ENCODE results near the gene CDK17.
"Not testable (repeated sequence)": the region's sequence is repeated elsewhere in the genome, so short reads cannot be mapped to it uniquely, and the experiment has no call there.

The CDK17 gene

GRCh38 chr12:96417688-96418087 lies 17.4 kb upstream of the CDK17 start:
- DNase-seq (ENCODE audit: low read depth): not testable (repeated sequence)

- DNase-seq (ENCODE audit: low read depth): no peak
These were observed 16.0 kb upstream of the CDK17 start for GRCh38 chr12:96416033-96416799.

GRCh38 chr12:96414637-96415036 lies 14.4 kb upstream of the CDK17 start:
- DNase-seq (ENCODE audit: low read depth): no peak

- no peak for DNase-seq (ENCODE audit: low read depth)
These were observed 12.2 kb upstream of the CDK17 start for GRCh38 chr12:96412431-96412830.

- no peak for DNase-seq (ENCODE audit: low read depth)
These were observed 9.5 kb upstream of the CDK17 start for GRCh38 chr12:96409731-96410130.

- no peak for DNase-seq (ENCODE audit: low read depth)
These were observed 8.8 kb upstream of the CDK17 start for GRCh38 chr12:96408993-96409392.

- DNase-seq (ENCODE audit: low read depth): not testable (repeated sequence)
These were observed 7.3 kb upstream of the CDK17 start for GRCh38 chr12:96407429-96408097.

- no peak for DNase-seq (ENCODE audit: low read depth)
These were observed 4.5 kb upstream of the CDK17 start for GRCh38 chr12:96404696-96405095.

- DNase-seq (ENCODE audit: low read depth): no peak
These were observed 3.6 kb upstream of the CDK17 start for GRCh38 chr12:96403870-96404269.

GRCh38 chr12:96402522-96402921 lies 2.3 kb upstream of the CDK17 start:
- DNase-seq (ENCODE audit: low read depth): not testable (repeated sequence)

GRCh38 chr12:96402061-96402460 lies 1.8 kb upstream of the CDK17 start:
- DNase-seq (ENCODE audit: low read depth): no peak

GRCh38 chr12:96401076-96401871 lies 1.0 kb upstream of the CDK17 start:
- DNase-seq (ENCODE audit: low read depth): peak; percentile 57

- DNase-seq (ENCODE audit: low read depth): no peak
These were observed 414 bp upstream of the CDK17 start for GRCh38 chr12:96400631-96401075.

GRCh38 chr12:96399120-96399918 lies 920 bp downstream of the CDK17 start:
- no peak for DNase-seq (ENCODE audit: low read depth)

GRCh38 chr12:96398424-96399119 lies 1.7 kb downstream of the CDK17 start:
- no peak for DNase-seq (ENCODE audit: low read depth)

- no peak for DNase-seq (ENCODE audit: low read depth)
These were observed 2.3 kb downstream of the CDK17 start for GRCh38 chr12:96397756-96398423.

GRCh38 chr12:96396914-96397313 lies 3.3 kb downstream of the CDK17 start:
- DNase-seq (ENCODE audit: low read depth): no peak

- no peak for DNase-seq (ENCODE audit: low read depth)
These were observed 4.0 kb downstream of the CDK17 start for GRCh38 chr12:96396209-96396608.

GRCh38 chr12:96395236-96395635 lies 5.0 kb downstream of the CDK17 start:
- DNase-seq (ENCODE audit: low read depth): no peak

GRCh38 chr12:96393229-96393628 lies 7.0 kb downstream of the CDK17 start:
- not testable (repeated sequence) for DNase-seq (ENCODE audit: low read depth)

- DNase-seq (ENCODE audit: low read depth): no peak
These were observed 7.8 kb downstream of the CDK17 start for GRCh38 chr12:96392397-96392796.
